Activated CD4-positive, alpha-beta T cell treated with anti-CD3 and anti-CD28 coated beads, Interleukin-2, amount 10 ng/mL, durations not matched to agents 7 days and 5 days (primary cell): ENCODE results near the gene DIDO1. TPM values are rescaled to one million over a fixed set of nuclear protein-coding genes. Genes with fewer than 3 reads are reported as not detected.

ENCODE experiments used
- CTCF ChIA-PET: fragments of 350-600 bp; sonication (Branson Sonifier 250); formaldehyde crosslinking; loops from one replicate; lab custom pipeline; 2021; ENCODE audit warnings: antibody characterized with exemption; lab: Charles Lee
- POLR2A ChIA-PET: fragments of 350-600 bp; sonication (Branson Sonifier 250); formaldehyde crosslinking; loops from one replicate; lab custom pipeline; 2021; ENCODE audit warnings: antibody characterized with exemption; lab: Charles Lee
- DNase-seq: peaks from one replicate; pipeline ENCODE4 v3.0.0-alpha.2; 2020
- H3K27ac Mint-ChIP-seq: one replicate; pipeline ENCODE4 v1.8.0; 2021; ENCODE audit warnings: mild to moderate bottlenecking, moderate library complexity, mixed read lengths
- H3K27me3 Mint-ChIP-seq: one replicate; pipeline ENCODE4 v1.8.0; 2021; ENCODE audit warnings: mixed read lengths
- H3K36me3 Mint-ChIP-seq: one replicate; pipeline ENCODE4 v1.8.0; 2021; ENCODE audit warnings: low read depth, mixed read lengths
- H3K4me1 Mint-ChIP-seq: one replicate; pipeline ENCODE4 v1.8.0; 2021; ENCODE audit warnings: mixed read lengths
- H3K4me3 Mint-ChIP-seq: one replicate; pipeline ENCODE4 v1.8.0; 2021; ENCODE audit warnings: mild to moderate bottlenecking, moderate library complexity, mixed read lengths
- H3K9me3 Mint-ChIP-seq: one replicate; pipeline ENCODE4 v1.8.0; 2021; ENCODE audit warnings: mixed read lengths
- total RNA-seq, 2 experiments: library from RNA; stranded (reverse); gene quantifications; one replicate each; pipeline ENCODE4 v1.2.3, GENCODE V29; 2021

Gene DIDO1
- total RNA-seq, 2 experiments from 2014 or later = 78.3 to 79.4 TPM

GRCh38 chr20:62838128-62838891, 88.0 kb downstream of the DIDO1 start:
- H3K27ac Mint-ChIP-seq = no peak overlapping the region
- ChIA-PET POLR2A (no interaction called here), CTCF (no interaction called here)
- H3K4me1 Mint-ChIP-seq = no peaks in the 10 kb centered on the region
- H3K9me3 Mint-ChIP-seq = no peaks in the 10 kb centered on the region
- H3K36me3 Mint-ChIP-seq = no peaks in the 10 kb centered on the region
- no peak overlapping the region for H3K4me3 Mint-ChIP-seq
- DNase-seq = no peak
- H3K27me3 Mint-ChIP-seq = no peaks in the 10 kb centered on the region

DNA sequence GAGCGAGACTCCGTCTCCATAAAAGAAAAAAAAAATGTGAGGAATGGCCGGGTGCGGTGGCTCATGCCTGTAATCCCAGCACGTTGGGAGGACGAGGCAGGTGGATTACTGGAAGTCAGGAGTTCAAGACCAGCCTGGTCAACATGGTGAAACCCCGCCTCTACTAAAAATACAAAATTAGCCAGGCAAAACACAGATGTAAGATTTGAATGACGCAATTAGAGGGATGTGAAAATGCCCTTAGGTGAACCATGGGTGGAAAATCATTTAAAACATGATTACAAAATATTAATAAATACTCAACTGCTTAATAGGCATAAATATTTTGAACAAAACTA, 88.5 kb downstream of the DIDO1 start:
- peaks cover 2% of the 10 kb centered on the region for H3K4me1 Mint-ChIP-seq
- CTCF ChIA-PET = no interaction called here
- H3K27me3 Mint-ChIP-seq = no peaks in the 10 kb centered on the region
- DNase-seq = no peak
- H3K27ac Mint-ChIP-seq = no peak overlapping the region
- POLR2A ChIA-PET = no interaction called here
- no peaks in the 10 kb centered on the region for H3K36me3 Mint-ChIP-seq
- no peak overlapping the region for H3K4me3 Mint-ChIP-seq
- H3K9me3 Mint-ChIP-seq = no peaks in the 10 kb centered on the region

GRCh38 chr20:62836967-62837490, 89.3 kb downstream of the DIDO1 start:
- DNase-seq = no peak
- POLR2A ChIA-PET = no interaction called here
- H3K27ac Mint-ChIP-seq = no peak overlapping the region
- H3K4me1 Mint-ChIP-seq = peaks cover 8% of the 10 kb centered on the region
- CTCF ChIA-PET = no interaction called here
- no peaks in the 10 kb centered on the region for H3K36me3 Mint-ChIP-seq
- no peak overlapping the region for H3K4me3 Mint-ChIP-seq
- H3K9me3 Mint-ChIP-seq = no peaks in the 10 kb centered on the region
- no peaks in the 10 kb centered on the region for H3K27me3 Mint-ChIP-seq

- H3K4me1 Mint-ChIP-seq = peaks cover 11% of the 10 kb centered on the region
- H3K27ac Mint-ChIP-seq = no peak overlapping the region
- ChIA-PET CTCF (no interaction called here), POLR2A (no interaction called here)
- no peaks in the 10 kb centered on the region for H3K9me3 Mint-ChIP-seq
- no peaks in the 10 kb centered on the region for H3K36me3 Mint-ChIP-seq
- no peak overlapping the region for H3K4me3 Mint-ChIP-seq
- DNase-seq = no peak
- H3K27me3 Mint-ChIP-seq = no peaks in the 10 kb centered on the region
These were observed 90.1 kb downstream of the DIDO1 start for GRCh38 chr20:62835931-62836861.

DNA sequence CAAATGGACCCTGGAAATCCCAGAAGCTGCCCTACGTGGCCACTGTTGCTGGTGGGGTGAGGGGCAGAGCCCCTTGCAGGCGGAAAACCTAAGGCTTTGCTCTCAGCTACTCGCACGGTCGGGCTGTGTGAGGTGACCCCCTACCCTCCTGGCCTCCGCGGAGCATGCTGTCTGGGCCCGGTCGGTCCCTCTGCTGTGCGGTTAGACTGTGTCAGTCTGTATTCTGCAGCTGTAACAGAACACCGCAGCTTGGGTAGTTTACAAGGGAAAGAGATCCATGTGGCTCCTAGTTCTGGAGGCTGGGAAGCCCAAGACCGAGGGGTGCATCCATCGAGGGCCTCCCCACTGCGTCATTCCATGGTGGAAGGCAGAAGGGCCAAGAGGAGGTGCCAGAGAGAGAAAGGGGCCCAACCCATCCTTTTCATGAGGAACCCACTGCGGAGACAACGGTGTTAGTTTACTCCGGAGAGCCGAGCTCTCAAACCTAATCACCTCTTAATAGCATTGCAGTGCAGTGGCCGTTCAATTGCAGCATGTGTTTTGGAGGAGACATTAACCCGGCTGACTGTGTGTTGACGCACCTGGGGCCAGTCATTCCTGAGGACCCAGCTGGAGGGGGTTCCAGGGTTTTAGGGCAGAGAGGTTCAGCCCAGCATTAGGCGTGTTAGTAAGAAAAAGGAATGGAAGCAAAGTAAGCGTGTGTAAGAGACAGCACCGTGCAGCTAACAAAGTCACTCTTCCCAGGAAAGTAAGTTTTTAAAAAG, 91.2 kb downstream of the DIDO1 start:
- CTCF ChIA-PET = no interaction called here
- POLR2A ChIA-PET = interaction anchor here (0.6 kb wide), 1 partner anchor 14 kb away, joined by 4 read pairs; no protein-coding TSS in a partner anchor

GRCh38 chr20:62832951-62833391, 93.3 kb downstream of the DIDO1 start:
- Mint-ChIP-seq H3K9me3 (no peaks in the 10 kb centered on the region), H3K4me1 (peaks cover 11% of the 10 kb centered on the region), H3K36me3 (no peaks in the 10 kb centered on the region), H3K27me3 (no peaks in the 10 kb centered on the region), H3K27ac (no peak overlapping the region), H3K4me3 (no peak overlapping the region)
- ChIA-PET POLR2A (no interaction called here), CTCF (interaction anchor here (0.7 to 1.4 kb wide), 4 partner anchors 10 to 422 kb away, joined by 3 to 4 read pairs (median 4); no protein-coding TSS in a partner anchor)
- no peak for DNase-seq

More for the DNA sequence above, 91.2 kb downstream of the DIDO1 start:
- Mint-ChIP-seq H3K27me3 (no peaks in the 10 kb centered on the region), H3K4me1 (peaks cover 11% of the 10 kb centered on the region), H3K9me3 (no peaks in the 10 kb centered on the region), H3K27ac (no peak overlapping the region), H3K36me3 (no peaks in the 10 kb centered on the region), H3K4me3 (no peak overlapping the region)
- no peak for DNase-seq

DNA sequence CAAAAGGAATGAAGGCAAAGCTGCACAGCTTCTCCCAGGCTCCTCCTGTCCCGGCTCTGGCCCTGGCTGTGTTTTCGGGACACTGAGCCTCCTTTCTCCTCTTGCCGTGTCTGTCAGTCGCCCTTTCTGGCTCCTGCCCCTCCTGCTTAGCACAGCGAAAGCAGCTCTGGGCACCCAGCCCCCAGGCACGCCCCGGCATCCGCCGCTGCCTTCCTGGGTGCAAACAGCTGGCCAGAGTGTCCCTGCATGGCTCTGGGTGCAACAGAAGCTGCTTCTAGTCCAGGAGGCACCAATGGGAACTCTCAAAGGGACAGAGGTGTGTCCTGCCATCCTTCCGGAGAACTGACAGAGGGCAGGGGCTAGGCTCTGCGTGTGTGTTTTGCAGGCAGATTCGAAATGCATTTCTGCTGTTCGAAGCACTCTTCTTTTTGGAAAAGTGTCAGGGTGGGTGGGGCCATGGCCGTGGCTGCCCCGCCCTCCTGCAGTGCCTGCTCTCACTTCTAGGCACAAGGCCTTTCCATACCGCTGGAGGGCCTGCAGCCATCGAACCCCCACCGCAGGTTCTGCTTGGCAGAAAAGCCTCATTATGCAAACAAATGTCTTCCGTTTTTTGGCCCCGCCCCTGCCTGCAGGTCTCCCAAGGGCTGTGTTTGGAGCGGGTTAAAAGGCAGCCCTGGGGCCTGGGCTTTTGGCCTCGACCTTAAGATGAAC, 93.9 kb downstream of the DIDO1 start:
- Mint-ChIP-seq H3K4me1 (peaks cover 11% of the 10 kb centered on the region), H3K27me3 (no peaks in the 10 kb centered on the region), H3K4me3 (no peak overlapping the region), H3K36me3 (no peaks in the 10 kb centered on the region), H3K27ac (no peak overlapping the region), H3K9me3 (no peaks in the 10 kb centered on the region)
- peak; percentile 38 for DNase-seq
- ChIA-PET POLR2A (no interaction called here), CTCF (interaction anchor here (0.7 to 1.4 kb wide), 4 partner anchors 10 to 422 kb away, joined by 3 to 4 read pairs (median 4); no protein-coding TSS in a partner anchor)

- Mint-ChIP-seq H3K27me3 (no peaks in the 10 kb centered on the region), H3K4me1 (peaks cover 11% of the 10 kb centered on the region), H3K36me3 (no peaks in the 10 kb centered on the region), H3K27ac (no peak overlapping the region), H3K9me3 (no peaks in the 10 kb centered on the region), H3K4me3 (no peak overlapping the region)
- DNase-seq = no peak
- ChIA-PET CTCF (interaction anchor here (1.0 to 1.4 kb wide), 2 partner anchors 16 to 421 kb away, joined by 3 to 4 read pairs; no protein-coding TSS in a partner anchor), POLR2A (no interaction called here)
These were observed 94.5 kb downstream of the DIDO1 start for GRCh38 chr20:62831854-62832211.

DNA sequence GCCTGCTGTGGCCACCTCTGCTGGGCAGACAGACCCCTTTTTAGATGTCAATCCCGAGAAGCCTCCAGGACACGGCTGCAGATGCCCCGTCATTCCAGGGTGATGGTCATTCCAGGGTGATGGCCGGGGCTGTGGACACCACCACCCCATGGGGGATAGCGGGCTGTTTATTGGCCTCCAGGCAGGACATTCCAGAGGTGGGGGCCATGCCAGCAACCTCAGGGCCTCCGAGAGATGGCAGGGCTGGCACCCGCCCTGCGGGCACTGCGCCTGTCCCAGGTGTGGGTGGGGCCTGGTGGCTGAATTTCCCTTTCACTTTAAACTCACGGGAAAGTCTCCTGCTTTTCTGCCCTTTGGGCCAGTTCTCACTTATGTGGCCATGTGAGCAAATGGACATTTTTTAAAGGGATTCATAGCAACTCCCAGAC, 94.9 kb downstream of the DIDO1 start:
- Mint-ChIP-seq H3K4me1 (peaks cover 11% of the 10 kb centered on the region), H3K36me3 (no peaks in the 10 kb centered on the region), H3K27me3 (no peaks in the 10 kb centered on the region), H3K27ac (no peak overlapping the region), H3K4me3 (no peak overlapping the region), H3K9me3 (no peaks in the 10 kb centered on the region)
- CTCF ChIA-PET = interaction anchor here (1.4 kb wide), 1 partner anchor 16 kb away, joined by 4 read pairs; no protein-coding TSS in a partner anchor
- no peak for DNase-seq
- POLR2A ChIA-PET = no interaction called here

DNA sequence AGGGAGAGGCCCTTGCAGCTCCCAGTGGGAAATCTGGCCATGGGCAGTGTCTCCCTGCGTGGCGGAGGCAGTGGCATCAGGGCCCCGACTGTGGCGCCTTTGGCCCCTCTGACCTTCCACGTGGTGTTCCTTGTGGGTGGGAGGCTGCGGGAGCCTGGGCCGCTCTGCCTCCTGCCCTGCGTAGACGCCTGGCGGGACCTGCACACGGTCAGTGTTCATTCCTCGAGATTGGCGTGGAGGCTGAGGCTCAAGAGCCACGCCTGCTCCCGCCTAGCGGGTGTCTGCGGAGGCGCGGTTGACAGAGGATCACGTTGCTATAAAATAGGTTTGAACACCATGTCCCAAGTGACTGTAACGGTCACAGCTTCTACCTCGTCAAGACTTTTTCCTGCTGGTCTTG, 95.5 kb downstream of the DIDO1 start:
- DNase-seq = no peak
- Mint-ChIP-seq H3K27ac (no peak overlapping the region), H3K36me3 (no peaks in the 10 kb centered on the region), H3K27me3 (no peaks in the 10 kb centered on the region), H3K4me3 (no peak overlapping the region), H3K9me3 (no peaks in the 10 kb centered on the region), H3K4me1 (peaks cover 11% of the 10 kb centered on the region)
- ChIA-PET CTCF (no interaction called here), POLR2A (no interaction called here)

- Mint-ChIP-seq H3K4me1 (peaks cover 11% of the 10 kb centered on the region), H3K36me3 (no peaks in the 10 kb centered on the region), H3K27ac (no peak overlapping the region), H3K27me3 (no peaks in the 10 kb centered on the region), H3K4me3 (no peak overlapping the region), H3K9me3 (no peaks in the 10 kb centered on the region)
- POLR2A ChIA-PET = no interaction called here
- CTCF ChIA-PET = no interaction called here
- no peak for DNase-seq
These were observed 96.1 kb downstream of the DIDO1 start for GRCh38 chr20:62830251-62830650.
